WI38 (cell line): Measurements from ENCODE around the gene PDE4D.

Experiments
- H3K4me3 ChIP-seq: 2 replicates; pipeline ENCODE4 v1.5.1; 2011; ENCODE audit warnings: low read depth, mild to moderate bottlenecking, control low read depth, low read length
- TF ChIP-seq, protein P1 (sequence below): IDR thresholded peaks from 2 replicates; pipeline ENCODE4 v1.5.1; 2012; ENCODE audit warnings: low read depth, mild to moderate bottlenecking, control low read depth, low read length

PDE4D gene

DNA sequence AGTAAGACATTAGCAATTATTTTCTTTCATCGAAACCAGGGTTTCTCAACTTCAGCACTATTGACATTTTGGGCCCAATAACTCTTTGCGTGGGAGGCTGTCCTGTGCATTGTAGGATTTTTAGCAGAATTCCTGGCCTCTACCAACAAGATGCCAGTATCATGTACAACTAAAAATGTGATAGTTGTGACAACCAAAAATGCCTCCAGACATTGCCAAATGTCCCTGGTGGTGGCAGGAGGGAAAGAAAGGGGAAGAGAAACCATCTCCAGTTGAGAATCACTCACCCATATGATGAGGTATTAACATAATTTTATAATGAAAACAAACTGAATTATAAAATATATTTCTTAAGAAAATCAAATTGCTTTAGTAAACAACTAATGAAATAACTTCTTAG lies 904.6 kb downstream of the PDE4D start:
- no peak overlapping the region for H3K4me3 ChIP-seq
- TF ChIP-seq, protein P1, sequence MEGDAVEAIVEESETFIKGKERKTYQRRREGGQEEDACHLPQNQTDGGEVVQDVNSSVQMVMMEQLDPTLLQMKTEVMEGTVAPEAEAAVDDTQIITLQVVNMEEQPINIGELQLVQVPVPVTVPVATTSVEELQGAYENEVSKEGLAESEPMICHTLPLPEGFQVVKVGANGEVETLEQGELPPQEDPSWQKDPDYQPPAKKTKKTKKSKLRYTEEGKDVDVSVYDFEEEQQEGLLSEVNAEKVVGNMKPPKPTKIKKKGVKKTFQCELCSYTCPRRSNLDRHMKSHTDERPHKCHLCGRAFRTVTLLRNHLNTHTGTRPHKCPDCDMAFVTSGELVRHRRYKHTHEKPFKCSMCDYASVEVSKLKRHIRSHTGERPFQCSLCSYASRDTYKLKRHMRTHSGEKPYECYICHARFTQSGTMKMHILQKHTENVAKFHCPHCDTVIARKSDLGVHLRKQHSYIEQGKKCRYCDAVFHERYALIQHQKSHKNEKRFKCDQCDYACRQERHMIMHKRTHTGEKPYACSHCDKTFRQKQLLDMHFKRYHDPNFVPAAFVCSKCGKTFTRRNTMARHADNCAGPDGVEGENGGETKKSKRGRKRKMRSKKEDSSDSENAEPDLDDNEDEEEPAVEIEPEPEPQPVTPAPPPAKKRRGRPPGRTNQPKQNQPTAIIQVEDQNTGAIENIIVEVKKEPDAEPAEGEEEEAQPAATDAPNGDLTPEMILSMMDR = no peak

DNA sequence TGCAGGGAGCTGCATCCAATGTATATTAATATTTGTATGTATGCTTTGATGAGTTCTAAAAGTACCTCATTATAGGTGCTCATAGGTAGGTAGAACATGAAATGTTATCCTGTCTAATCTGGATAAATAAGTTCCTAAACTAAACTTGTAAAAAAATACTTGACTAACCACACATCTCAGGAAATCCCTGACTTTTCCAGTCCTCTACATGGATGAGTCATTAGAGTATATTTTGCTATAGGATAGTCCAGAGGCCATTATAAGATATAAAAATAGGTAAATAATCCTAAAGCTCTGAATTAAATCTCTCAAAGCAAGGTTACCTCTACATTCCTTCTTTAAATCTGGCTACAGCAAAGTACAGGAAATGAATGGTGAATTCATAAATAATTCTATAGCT lies 906.3 kb downstream of the PDE4D start:
- TF ChIP-seq, protein P1 = no peak
- H3K4me3 ChIP-seq = no peak overlapping the region

DNA sequence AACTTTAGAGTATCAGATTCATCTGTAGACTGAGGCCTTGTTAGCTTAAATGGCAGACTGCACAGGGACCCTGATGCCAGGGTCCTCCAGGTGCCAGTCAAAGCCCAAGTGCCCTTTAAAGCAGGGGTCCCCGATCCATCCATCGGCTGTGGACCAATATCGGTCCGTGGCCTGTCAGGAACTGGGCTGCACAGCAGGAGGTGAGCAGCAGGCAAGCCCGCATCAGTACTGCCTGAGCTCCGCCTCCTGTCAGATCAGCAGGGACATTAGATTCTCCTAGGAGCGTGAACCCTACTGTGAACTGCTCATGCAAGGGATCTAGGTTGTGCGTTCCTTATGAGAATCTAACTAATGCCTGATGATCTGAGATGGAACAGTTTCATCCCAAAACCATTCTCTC lies 907.2 kb downstream of the PDE4D start:
- H3K4me3 ChIP-seq = no peak overlapping the region
- TF ChIP-seq, protein P1 = no peak

DNA sequence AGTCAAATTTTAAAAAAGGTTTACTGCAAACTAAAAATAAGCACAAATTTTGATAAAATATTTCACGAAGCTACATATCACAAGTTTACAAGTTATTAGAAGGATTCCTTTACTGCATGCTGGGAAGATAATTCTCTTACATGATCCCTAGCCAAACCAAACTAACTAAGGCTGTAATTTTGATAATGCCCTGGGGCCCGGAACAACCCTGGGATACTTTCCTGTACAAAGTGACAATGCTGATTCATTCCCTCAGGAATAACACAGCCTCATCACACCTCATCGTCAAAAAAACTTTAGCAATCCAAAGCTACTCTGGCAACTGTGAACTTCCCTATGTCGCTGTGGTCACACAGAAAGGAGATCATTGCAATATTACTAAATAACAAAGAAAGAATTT lies 907.8 kb downstream of the PDE4D start:
- TF ChIP-seq, protein P1 = no peak
- no peak overlapping the region for H3K4me3 ChIP-seq

DNA sequence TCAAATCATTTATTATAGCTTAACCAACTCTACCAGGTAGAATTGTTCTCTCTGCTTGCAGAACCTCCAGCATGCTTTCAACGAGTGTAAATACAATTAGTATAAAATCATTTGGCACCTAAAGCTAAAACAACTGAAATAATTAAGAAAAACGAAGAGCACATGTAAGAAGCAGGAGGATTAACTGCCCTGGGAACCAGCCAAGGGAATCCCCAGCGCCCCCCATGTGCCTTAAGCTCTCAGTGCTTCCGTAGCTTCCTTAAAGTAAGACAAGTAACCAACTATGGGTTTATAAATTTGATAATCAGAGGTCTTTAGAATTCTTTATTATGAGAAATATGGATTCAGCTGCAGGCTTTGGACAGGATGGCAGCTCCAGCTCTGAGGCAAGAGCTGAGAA lies 908.2 kb downstream of the PDE4D start:
- no peak overlapping the region for H3K4me3 ChIP-seq
- TF ChIP-seq, protein P1 = no peak

DNA sequence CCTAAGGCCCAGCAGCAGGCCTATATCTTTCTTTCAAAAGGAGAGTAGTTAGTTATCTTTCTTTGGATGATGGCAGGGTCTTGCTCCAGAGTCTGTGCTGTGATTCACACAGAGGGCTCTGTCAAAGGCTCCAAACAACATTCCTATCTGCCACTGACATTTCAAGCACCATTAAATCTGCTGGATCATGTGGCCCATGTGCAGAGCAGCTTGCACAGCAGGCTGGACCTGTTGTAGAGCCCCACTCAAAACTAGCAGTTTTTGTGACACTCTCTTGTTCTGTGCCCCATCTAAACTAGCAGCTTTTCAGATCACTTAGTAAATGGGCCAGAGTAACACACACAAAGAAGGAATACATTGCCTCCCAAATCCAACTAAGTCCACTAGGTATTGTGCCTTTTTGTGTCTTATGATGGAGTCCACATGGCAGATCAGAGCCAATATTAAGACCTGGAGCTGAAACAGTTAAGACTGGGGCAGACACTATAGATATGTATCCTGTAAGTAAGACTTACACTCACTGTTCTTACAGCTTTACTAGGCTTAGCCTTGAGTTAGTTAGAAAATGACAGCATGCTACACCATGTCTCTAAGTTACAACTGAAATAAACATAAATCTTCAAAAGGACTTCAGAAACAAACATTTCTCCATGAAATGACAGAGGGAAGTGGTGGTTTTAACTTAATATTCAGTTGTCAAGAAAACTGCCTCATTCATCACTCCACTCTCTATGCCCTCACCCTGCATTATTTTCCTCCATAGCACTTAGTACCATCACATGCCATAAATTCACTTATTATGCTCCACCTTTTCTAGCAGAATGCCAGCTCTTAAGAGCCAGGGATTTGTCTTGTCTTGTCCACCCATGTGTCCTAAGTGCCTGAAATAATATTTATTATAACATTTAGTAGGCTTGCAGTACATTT lies 909.7 kb downstream of the PDE4D start:
- no peak overlapping the region for H3K4me3 ChIP-seq
- TF ChIP-seq, protein P1 = no peak

DNA sequence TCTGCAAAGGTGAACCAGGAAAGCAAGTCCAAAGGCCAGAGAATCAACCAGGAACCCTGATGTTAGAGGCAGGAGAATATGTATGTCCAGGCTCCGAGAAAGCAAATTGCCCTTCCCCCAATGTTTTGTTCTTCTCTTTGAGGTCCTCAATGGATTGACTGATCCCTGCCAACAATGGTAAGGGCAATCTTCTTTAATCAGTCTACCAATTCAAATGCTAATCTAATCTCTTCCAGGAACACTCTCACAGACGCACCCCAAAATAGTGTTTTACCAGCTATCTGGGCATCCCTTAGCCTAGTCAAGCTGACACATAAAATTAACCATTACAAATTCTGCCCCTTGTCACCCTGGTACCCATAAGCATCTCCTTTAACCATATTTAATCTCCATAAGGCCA lies 912.6 kb downstream of the PDE4D start:
- TF ChIP-seq, protein P1 = no peak

More for the DNA sequence above, 912.6 kb downstream of the PDE4D start:
- no peak overlapping the region for H3K4me3 ChIP-seq
